CD14-positive monocyte (primary cell): ENCODE measurements around the gene PNPLA7. TPM values are rescaled to one million over a fixed set of nuclear protein-coding genes. Genes with fewer than 3 reads are reported as not detected.

Source experiments
- DNase-seq, 3 donors: peaks; one replicate each; pipeline ENCODE4 v3.0.0-alpha.2; 2011 to 2022
- H2AFZ ChIP-seq: 2 replicates; pipeline ENCODE4 v1.6.0; 2012; ENCODE audit warnings: mild to moderate bottlenecking, low read depth, low read length, inconsistent platforms; ENCODE audit not compliant: insufficient read depth, poor library complexity, severe bottlenecking
- H3K27ac ChIP-seq, 2 donors: 1 replicate in 1 of 2; 2 replicates in 1 of 2; pipeline ENCODE4 v1.5.1; 2012 to 2013; ENCODE audit warnings: low read length in 2 of 2, control low read depth in 1 of 2, inconsistent platforms in 1 of 2, low read depth in 1 of 2, mild to moderate bottlenecking in 1 of 2
- H3K27me3 ChIP-seq, 2 donors: one replicate each; pipeline versions ENCODE4 v1.6.0 to v1.6.1; 2011 to 2013; ENCODE audit warnings: low read length in 2 of 2; ENCODE audit not compliant: control insufficient read depth in 2 of 2, insufficient read depth in 2 of 2
- H3K36me3 ChIP-seq, 2 donors: replicated peaks in 1 of 2; 1 replicate in 1 of 2; 2 replicates in 1 of 2; pipeline versions ENCODE4 v1.5.1 to v1.6.1; 2012 to 2013; ENCODE audit warnings: low read length in 2 of 2, control low read depth in 1 of 2, inconsistent platforms in 1 of 2, mild to moderate bottlenecking in 1 of 2; ENCODE audit not compliant: insufficient read depth in 2 of 2, control insufficient read depth in 1 of 2
- H3K4me1 ChIP-seq, 2 donors: 1 replicate in 1 of 2; 2 replicates in 1 of 2; pipeline versions ENCODE4 v1.5.1 to v1.6.1; 2012 to 2013; ENCODE audit warnings: low read length in 2 of 2, control low read depth in 1 of 2, inconsistent platforms in 1 of 2, mild to moderate bottlenecking in 1 of 2, moderate library complexity in 1 of 2; ENCODE audit not compliant: insufficient read depth in 2 of 2, control insufficient read depth in 1 of 2
- H3K4me2 ChIP-seq: replicated peaks from 2 replicates; pipeline ENCODE3; 2012; ENCODE audit warnings: low read length, moderate library complexity, mild to moderate bottlenecking; ENCODE audit not compliant: poor library complexity, severe bottlenecking; ENCODE audit errors: extremely low read depth
- H3K4me3 ChIP-seq, 3 experiments: fragments of 200-600 bp in 1 of 3; sonication (generic) in 1 of 3; replicated peaks in 1 of 3; 1 replicate in 2 of 3; 2 replicates in 1 of 3; pipeline ENCODE4 v1.5.1; 2011 to 2013; ENCODE audit warnings: low read length in 3 of 3, mild to moderate bottlenecking in 3 of 3, control low read depth in 2 of 3, low read depth in 2 of 3, inconsistent platforms in 1 of 3, moderate library complexity in 1 of 3
- H3K79me2 ChIP-seq: 2 replicates; pipeline ENCODE4 v1.6.0; 2012; ENCODE audit warnings: mild to moderate bottlenecking, control low read depth, inconsistent platforms, low read length, moderate library complexity; ENCODE audit not compliant: insufficient read depth
- H3K9ac ChIP-seq: 2 replicates; pipeline ENCODE4 v1.6.0; 2017; ENCODE audit warnings: low read length, mild to moderate bottlenecking; ENCODE audit not compliant: insufficient read depth, poor library complexity, severe bottlenecking
- H3K9me3 ChIP-seq, 2 donors: replicated peaks in 1 of 2; 1 replicate in 1 of 2; 2 replicates in 1 of 2; pipeline versions ENCODE4 v1.5.1 to v1.6.1; 2012 to 2013; ENCODE audit warnings: low read length in 2 of 2, control low read depth in 1 of 2; ENCODE audit not compliant: control insufficient read depth in 1 of 2, insufficient read depth in 1 of 2
- H4K20me1 ChIP-seq: 2 replicates; pipeline ENCODE4 v1.6.0; 2012; ENCODE audit warnings: mild to moderate bottlenecking, low read length, control low read depth, moderate library complexity; ENCODE audit not compliant: insufficient read depth
- H3K27ac Mint-ChIP-seq, 7 donors: one replicate each; pipeline ENCODE4 v1.8.0; 2020; ENCODE audit warnings: mild to moderate bottlenecking in 7 of 7, mixed read lengths in 7 of 7, moderate library complexity in 6 of 7, inconsistent platforms in 2 of 7
- H3K27me3 Mint-ChIP-seq, 3 donors: one replicate each; pipeline ENCODE4 v1.8.0; 2021 to 2022; ENCODE audit warnings: low read depth in 3 of 3, mild to moderate bottlenecking in 3 of 3, mixed read lengths in 3 of 3, moderate library complexity in 3 of 3, inconsistent platforms in 1 of 3
- H3K36me3 Mint-ChIP-seq, 2 donors: one replicate each; pipeline ENCODE4 v1.8.0; 2020; ENCODE audit warnings: mixed read lengths in 2 of 2, inconsistent platforms in 1 of 2, mild to moderate bottlenecking in 1 of 2
- H3K4me1 Mint-ChIP-seq: one replicate; pipeline ENCODE4 v1.8.0; 2020; ENCODE audit warnings: mild to moderate bottlenecking, mixed read lengths
- H3K4me3 Mint-ChIP-seq, 2 donors: one replicate each; pipeline ENCODE4 v1.8.0; 2020; ENCODE audit warnings: mild to moderate bottlenecking in 2 of 2, mixed read lengths in 2 of 2, moderate library complexity in 1 of 2
- H3K9me3 Mint-ChIP-seq, 7 donors: one replicate each; pipeline ENCODE4 v1.8.0; 2020 to 2022; ENCODE audit warnings: mixed read lengths in 7 of 7, mild to moderate bottlenecking in 6 of 7, moderate library complexity in 6 of 7, inconsistent platforms in 2 of 7
- WGBS: methylation state at CpG from one replicate; pipeline ENCODE4 v1.1.5; 2013; ENCODE audit warnings: missing lambda C conversion rate; ENCODE audit not compliant: insufficient coverage; 5-methylcytosine and 5-hydroxymethylcytosine counted together
- intact Hi-C, 2 donors: fragments of 100-400 bp; cut with micrococcal nuclease; formaldehyde crosslinking; loops; one replicate each; pipeline versions ENCODE4 v1.15.0 to v1.15.1; 2023
- polyA plus RNA-seq, 3 donors: library from polyadenylated mRNA; depleted of rRNA in 1 of 3; unstranded in 2 of 3; stranded (reverse) in 1 of 3; fragments of 300-500 nt in 2 of 3; fragments of >200 nt in 1 of 3; fragmentation: Illumina TruSeq in 2 of 3; gene quantifications; 1 replicate in 2 of 3; 2 replicates in 1 of 3; pipeline ENCODE4 v1.2.3, GENCODE V29; 2012 to 2021
- TF ChIP-seq, protein P1 (sequence below): fragments of 200-600 bp; IDR thresholded peaks from one replicate; pipeline ENCODE4 v1.8.0; 2022; ENCODE audit warnings: antibody characterized with exemption, mild to moderate bottlenecking

The PNPLA7 gene
- polyA plus RNA-seq, 3 donors = 0.10 to 1.1 (median 0.14) TPM

DNA sequence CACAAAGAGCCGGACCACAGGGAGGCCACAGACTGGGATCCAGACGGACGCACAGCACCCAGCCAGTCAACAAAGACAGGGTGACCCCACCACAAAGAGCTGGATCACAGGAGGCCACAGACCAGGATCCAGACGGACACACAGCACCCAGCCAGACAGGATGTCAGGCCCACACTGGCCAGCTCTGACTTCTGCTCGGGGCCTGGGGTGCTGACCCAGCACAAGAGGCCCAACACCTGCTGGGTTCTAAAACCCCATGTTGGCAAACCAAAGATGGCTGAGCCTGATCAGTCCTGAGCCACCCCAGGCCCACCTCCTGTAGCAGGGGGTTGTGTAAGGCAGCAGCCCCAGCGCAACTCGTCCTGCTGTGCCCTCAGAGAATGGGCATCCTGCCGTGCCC is 33.8 kb upstream of the PNPLA7 start:
- Histone ChIP-seq H3K9me3 (no peaks in the 10 kb centered on the region), H4K20me1 (peaks cover 1% of the 10 kb centered on the region), H2AFZ (no peak overlapping the region), H3K36me3 (peaks cover 30 to 50% of the 10 kb centered on the region in 2 donors), H3K27ac (no peak overlapping the region), H3K27me3 (no peaks in the 10 kb centered on the region), H3K4me3 (no peak overlapping the region), H3K4me2 (no peak overlapping the region), H3K79me2 (peaks cover 4% of the 10 kb centered on the region), H3K4me1 (peaks cover 5 to 6% of the 10 kb centered on the region in 2 donors), H3K9ac (no peak overlapping the region)
- H3K4me1 Mint-ChIP-seq = peaks cover 5% of the 10 kb centered on the region
- no peaks in the 10 kb centered on the region for H3K9me3 Mint-ChIP-seq
- peaks cover 0 to 2% (median 2%) of the 10 kb centered on the region in 3 donors for H3K27me3 Mint-ChIP-seq
- H3K36me3 Mint-ChIP-seq = peaks cover 50 to 61% of the 10 kb centered on the region in 2 donors
- no peak overlapping the region for H3K4me3 Mint-ChIP-seq
- H3K27ac Mint-ChIP-seq = no peak overlapping the region
- DNase-seq = no peak
- 89% methylated on average over 6 of the region's 8 CpGs for WGBS
- intact Hi-C loops = no loop called here
- TF ChIP-seq, protein P1, sequence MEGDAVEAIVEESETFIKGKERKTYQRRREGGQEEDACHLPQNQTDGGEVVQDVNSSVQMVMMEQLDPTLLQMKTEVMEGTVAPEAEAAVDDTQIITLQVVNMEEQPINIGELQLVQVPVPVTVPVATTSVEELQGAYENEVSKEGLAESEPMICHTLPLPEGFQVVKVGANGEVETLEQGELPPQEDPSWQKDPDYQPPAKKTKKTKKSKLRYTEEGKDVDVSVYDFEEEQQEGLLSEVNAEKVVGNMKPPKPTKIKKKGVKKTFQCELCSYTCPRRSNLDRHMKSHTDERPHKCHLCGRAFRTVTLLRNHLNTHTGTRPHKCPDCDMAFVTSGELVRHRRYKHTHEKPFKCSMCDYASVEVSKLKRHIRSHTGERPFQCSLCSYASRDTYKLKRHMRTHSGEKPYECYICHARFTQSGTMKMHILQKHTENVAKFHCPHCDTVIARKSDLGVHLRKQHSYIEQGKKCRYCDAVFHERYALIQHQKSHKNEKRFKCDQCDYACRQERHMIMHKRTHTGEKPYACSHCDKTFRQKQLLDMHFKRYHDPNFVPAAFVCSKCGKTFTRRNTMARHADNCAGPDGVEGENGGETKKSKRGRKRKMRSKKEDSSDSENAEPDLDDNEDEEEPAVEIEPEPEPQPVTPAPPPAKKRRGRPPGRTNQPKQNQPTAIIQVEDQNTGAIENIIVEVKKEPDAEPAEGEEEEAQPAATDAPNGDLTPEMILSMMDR = no peak

DNA sequence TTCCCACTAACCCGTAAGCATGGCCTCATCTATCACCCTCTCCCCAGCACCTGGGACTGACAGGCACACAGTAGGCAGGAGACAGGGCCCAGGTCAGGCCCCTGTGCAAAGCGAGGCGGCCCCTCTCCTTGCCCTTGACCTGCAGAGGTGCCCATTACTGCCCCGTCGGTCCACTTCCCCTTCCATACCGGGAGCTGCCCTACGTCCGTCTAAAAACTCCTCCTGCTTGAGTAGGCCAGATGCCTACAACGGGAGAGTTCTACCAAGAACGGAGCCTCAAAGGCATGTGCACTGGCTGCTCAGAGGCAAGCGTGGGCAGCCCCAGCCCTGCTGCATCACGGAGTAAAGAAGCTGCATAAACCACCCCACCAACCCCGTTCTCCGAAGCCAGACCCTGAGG is 33.1 kb upstream of the PNPLA7 start:
- TF ChIP-seq, protein P1 = no peak
- Histone ChIP-seq H4K20me1 (no peaks in the 10 kb centered on the region), H3K27ac (no peak overlapping the region), H3K4me3 (no peak overlapping the region), H2AFZ (no peak overlapping the region), H3K79me2 (peaks cover under 1% of the 10 kb centered on the region), H3K9ac (no peak overlapping the region), H3K9me3 (no peaks in the 10 kb centered on the region), H3K4me2 (no peak overlapping the region), H3K27me3 (no peaks in the 10 kb centered on the region), H3K36me3 (peaks cover 30 to 50% of the 10 kb centered on the region in 2 donors), H3K4me1 (peaks cover 5 to 7% of the 10 kb centered on the region in 2 donors)
- intact Hi-C loops = no loop called here
- Mint-ChIP-seq H3K27ac (peak overlapping the region in 3 of 7 donors; percentile 21 to 33 (median 31)), H3K27me3 (peaks cover 0 to 2% (median 0%) of the 10 kb centered on the region in 3 donors), H3K36me3 (peaks cover 48 to 60% of the 10 kb centered on the region in 2 donors), H3K9me3 (no peaks in the 10 kb centered on the region), H3K4me1 (peaks cover 6% of the 10 kb centered on the region), H3K4me3 (no peak overlapping the region)
- no peak for DNase-seq
- 84% methylated on average over 9 of the region's 14 CpGs for WGBS
